ENCODE measurements around the gene RBM25.

Gene RBM25

DNA sequence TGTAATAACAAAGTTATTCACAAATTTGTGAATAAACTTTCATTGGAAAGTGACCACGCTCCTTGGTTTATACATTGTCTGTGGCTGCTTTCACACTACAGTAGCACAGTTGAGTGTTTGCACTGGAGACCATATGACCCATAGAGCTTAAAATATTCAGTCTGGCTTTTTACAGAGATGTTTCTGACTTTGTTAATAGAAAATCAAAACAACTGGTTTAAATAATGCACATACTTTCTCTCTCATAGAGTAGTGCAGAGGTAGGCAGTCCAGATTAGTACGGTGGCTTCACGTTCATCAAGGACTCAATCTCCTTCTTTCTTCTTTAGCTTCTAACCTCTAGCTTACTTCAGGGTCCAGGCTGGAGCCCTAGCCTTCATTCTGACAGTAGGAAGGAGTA, 114.2 kb downstream of the RBM25 start:
- no peak for DNase-seq

DNA sequence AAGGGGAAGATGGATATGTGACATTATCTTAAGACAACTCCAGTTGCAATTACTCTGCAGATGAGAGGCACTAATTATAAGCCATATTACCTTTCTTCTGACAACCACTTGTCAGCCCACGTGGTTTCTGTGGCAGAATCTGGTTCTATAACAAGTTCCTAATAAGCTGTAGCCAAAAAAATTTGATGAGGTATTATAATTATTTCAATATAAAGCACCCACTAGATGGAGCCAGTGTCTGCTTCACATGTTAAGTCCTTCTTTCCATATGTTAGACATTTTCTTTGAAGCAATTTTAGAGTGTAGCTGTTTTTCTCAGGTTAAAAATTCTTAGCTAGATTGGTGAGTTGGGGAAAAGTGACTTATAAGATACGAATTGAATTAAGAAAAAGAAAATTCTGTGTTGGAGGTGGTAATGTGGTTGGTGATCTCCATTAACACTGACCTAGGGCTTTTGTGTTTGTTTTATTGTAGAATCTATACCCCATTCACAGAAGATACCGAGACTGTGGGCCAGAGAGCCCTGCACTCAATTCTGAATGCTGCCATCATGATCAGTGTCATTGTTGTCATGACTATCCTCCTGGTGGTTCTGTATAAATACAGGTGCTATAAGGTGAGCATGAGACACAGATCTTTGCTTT, 114.9 kb downstream of the RBM25 start:
- DNase-seq, result no peak
